ENCODE measurements around the gene SLC2A13. TPM values are rescaled to one million over a fixed set of nuclear protein-coding genes. Genes with fewer than 3 reads are reported as not detected.

SLC2A13 gene
- total RNA-seq, 1 experiment from 2014 or later = 7.0 TPM

GRCh38 chr12:40055776-40056175, 50.1 kb downstream of the SLC2A13 start:
- Histone ChIP-seq H2BK20ac (ENCODE audit: low read depth, low read length, poor library complexity, severe bottlenecking) (no peak overlapping the region), H3K9me3 (ENCODE audit: control insufficient read depth, low read depth, low read length) (no peaks in the 10 kb centered on the region), H3K4ac (ENCODE audit: low read depth, low read length) (no peak overlapping the region), H2BK120ac (ENCODE audit: low read depth, low read length, poor library complexity, severe bottlenecking) (no peak overlapping the region), H3K27ac (ENCODE audit: insufficient read length, low read depth, low read length) (no peak overlapping the region), H4K5ac (ENCODE audit: insufficient read length, low read depth, low read length) (no peak overlapping the region), H3K4me1 (ENCODE audit: insufficient read depth, low read length) (no peaks in the 10 kb centered on the region; the same call in 1 of the 2 replicates), H3T11ph (ENCODE audit: low read length) (no peak overlapping the region), H3K14ac (ENCODE audit: insufficient read depth, low read length) (no peak overlapping the region), H4K20me1 (ENCODE audit: control insufficient read depth, insufficient read depth, insufficient read length) (no peaks in the 10 kb centered on the region), H2AK5ac (ENCODE audit: insufficient read length, low read length) (no peak overlapping the region), H3K18ac (ENCODE audit: insufficient read length, low read depth, low read length) (no peak overlapping the region), H3K9ac (ENCODE audit: extremely low read depth, insufficient read length, low read length) (no peak overlapping the region), H3K27me3 (ENCODE audit: insufficient read depth, low read length) (no peaks in the 10 kb centered on the region), H3K23me2 (ENCODE audit: insufficient read length, low read depth, low read length, poor library complexity, severe bottlenecking) (no peaks in the 10 kb centered on the region), H3K4me2 (ENCODE audit: insufficient read depth, insufficient read length, low read length) (no peak overlapping the region), H4K8ac (replicated peaks; ENCODE audit: insufficient read length, low read depth, low read length) (no peak overlapping the region), H3K56ac (ENCODE audit: insufficient read length, low read depth, low read length) (no peak overlapping the region), H2BK15ac (ENCODE audit: low read depth, low read length) (no peak overlapping the region), H4K91ac (ENCODE audit: insufficient read length, low read depth, low read length) (no peak overlapping the region), H2AFZ (ENCODE audit: low read length) (no peak overlapping the region), H3K79me1 (ENCODE audit: insufficient read depth, low read depth, low read length, poor library complexity, severe bottlenecking) (no peaks in the 10 kb centered on the region), H3K23ac (ENCODE audit: insufficient read length, low read depth, low read length) (no peak overlapping the region), H2BK5ac (ENCODE audit: insufficient read length, low read length) (no peak overlapping the region), H3K79me2 (ENCODE audit: insufficient read depth, low read length) (no peaks in the 10 kb centered on the region), H2BK12ac (ENCODE audit: insufficient read length, low read depth, low read length) (no peak overlapping the region)
- DNase-seq = no peak
- H3K36me3 Mint-ChIP-seq (ENCODE audit: insufficient read depth in 1 of 3, low read depth in 3 of 3) = no peaks in the 10 kb centered on the region
- no peaks in the 10 kb centered on the region for H3K9me3 Mint-ChIP-seq
- H3K4me3 Mint-ChIP-seq = no peak overlapping the region
- no peaks in the 10 kb centered on the region for H3K4me1 Mint-ChIP-seq
- H3K27me3 Mint-ChIP-seq (ENCODE audit: low read depth) = no peaks in the 10 kb centered on the region
- no peak for TF ChIP-seq CTCF (conservative IDR thresholded peaks at IDR 0.05)
- no peak overlapping the region for H3K27ac Mint-ChIP-seq
